ENCODE measurements around the gene BCL3. TPM values are rescaled to one million over a fixed set of nuclear protein-coding genes. Genes with fewer than 3 reads are reported as not detected.
"Not testable (repeated sequence)": the region's sequence is repeated elsewhere in the genome, so short reads cannot be mapped to it uniquely, and the experiment has no call there.

The BCL3 gene
- total and polyA plus RNA-seq, 7 experiments from 2014 or later = 3.3 to 107 (median 15.0) TPM

DNA sequence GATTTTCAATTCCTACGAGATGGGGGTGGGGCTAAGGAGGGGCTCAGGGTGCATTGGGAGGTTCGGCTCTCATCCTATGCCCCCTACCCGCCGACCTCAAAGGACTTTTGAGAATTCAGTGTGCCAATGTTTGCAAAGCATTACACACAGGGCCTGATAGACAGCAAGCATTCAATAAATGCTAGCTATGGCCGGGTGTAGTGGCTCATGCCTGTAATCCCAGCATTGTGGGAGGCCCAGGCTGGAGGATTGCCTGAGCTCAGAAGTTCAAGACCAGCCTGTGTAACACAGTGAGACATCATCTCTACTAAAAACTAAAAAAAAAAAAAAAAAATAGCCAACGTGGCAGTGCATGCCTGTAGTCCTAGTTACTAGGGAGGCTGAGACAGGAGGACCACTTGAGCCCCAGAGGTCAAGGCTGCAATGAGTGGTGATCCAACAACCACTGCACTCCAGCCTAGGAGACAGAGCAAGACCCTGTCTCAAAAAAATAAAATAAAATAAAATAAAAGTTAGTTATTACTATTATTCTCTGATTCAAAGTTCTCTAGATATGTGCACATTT is 27.2 kb downstream of the BCL3 start:
- no peak overlapping the region for H3K27ac ChIP-seq (ENCODE audit: low read depth, low read length)
- DNase-seq = no peak
- no peak overlapping the region for H3K4me3 Mint-ChIP-seq
- no peaks in the 10 kb centered on the region for H3K27me3 ChIP-seq (ENCODE audit: control insufficient read depth in 2 of 2, insufficient read depth in 2 of 2, low read length in 2 of 2)
- ATAC-seq = no peak
- H3K36me3 ChIP-seq (ENCODE audit: control insufficient read depth in 2 of 3, insufficient read depth in 3 of 3, low read length in 3 of 3) = no peaks in the 10 kb centered on the region
- no peaks in the 10 kb centered on the region for H3K9me3 Mint-ChIP-seq
- ChIA-PET POLR2A (no interaction called here), CTCF (interaction anchor here (1.0 to 9.7 kb wide), 2 partner anchors 52 to 69 kb away, joined by 3 to 295 read pairs; no protein-coding TSS in a partner anchor)
- H3K4me1 Mint-ChIP-seq = peaks cover 0 to 3% (median 2%) of the 10 kb centered on the region in 7 donors
- no peak overlapping the region for H3K27ac Mint-ChIP-seq
- intact Hi-C loops (cut with micrococcal nuclease) = no loop called here
- H3K4me1 ChIP-seq (ENCODE audit: control insufficient read depth in 2 of 2, insufficient read depth in 2 of 2, low read length in 2 of 2) = no peaks in the 10 kb centered on the region
- H3K27me3 Mint-ChIP-seq = peaks cover 0 to 3% (median 0%) of the 10 kb centered on the region in 5 donors
- no peaks in the 10 kb centered on the region for H3K36me3 Mint-ChIP-seq
- no peak overlapping the region for H3K4me3 ChIP-seq (ENCODE audit: low read length)
- no peaks in the 10 kb centered on the region for H3K9me3 ChIP-seq (ENCODE audit: control insufficient read depth in 2 of 3, low read length in 3 of 3)

DNA sequence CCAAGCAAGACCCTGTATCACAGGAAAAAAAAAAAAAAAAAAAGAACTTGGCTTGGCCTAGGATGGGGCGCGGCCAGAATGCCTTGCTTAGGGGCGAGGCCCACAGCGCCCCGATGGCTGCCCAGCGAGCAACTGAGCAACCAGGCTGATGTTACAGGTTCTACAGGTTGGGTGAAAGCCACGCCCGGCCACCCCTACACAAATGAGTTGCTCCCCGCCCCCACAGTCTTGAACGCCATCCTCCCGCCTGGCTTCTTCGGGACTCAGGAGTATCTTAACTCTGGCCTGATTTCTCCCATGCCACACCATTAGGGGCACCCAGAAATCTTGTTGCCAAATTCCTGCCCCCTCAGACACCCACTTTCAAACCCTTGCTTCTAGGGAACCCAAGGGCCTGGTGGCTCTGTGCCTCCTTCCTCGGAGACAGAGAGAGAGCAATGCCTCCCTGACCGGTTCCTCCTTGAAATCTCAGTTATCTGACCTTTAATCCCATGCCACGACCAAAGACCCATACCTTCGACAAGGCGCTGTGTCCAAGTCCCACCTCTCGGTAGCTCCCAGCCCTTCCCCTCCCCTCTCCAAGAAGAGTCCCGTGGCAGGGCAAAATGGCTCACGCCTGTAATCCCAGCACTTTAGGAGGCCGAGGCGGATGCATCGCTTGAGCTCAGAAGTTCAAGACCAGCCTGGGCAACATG is 28.0 kb downstream of the BCL3 start:
- Mint-ChIP-seq H3K36me3 (no peaks in the 10 kb centered on the region), H3K4me3 (no peak overlapping the region), H3K9me3 (no peaks in the 10 kb centered on the region), H3K27ac (no peak overlapping the region), H3K27me3 (peaks cover 0 to 3% (median 0%) of the 10 kb centered on the region in 5 donors), H3K4me1 (no peaks in the 10 kb centered on the region)
- Histone ChIP-seq H3K36me3 (ENCODE audit: control insufficient read depth in 2 of 3, insufficient read depth in 3 of 3, low read length in 3 of 3) (no peaks in the 10 kb centered on the region), H3K4me3 (ENCODE audit: low read length) (no peak overlapping the region), H3K9me3 (ENCODE audit: control insufficient read depth in 2 of 3, low read length in 3 of 3) (no peaks in the 10 kb centered on the region), H3K27me3 (ENCODE audit: control insufficient read depth in 2 of 2, insufficient read depth in 2 of 2, low read length in 2 of 2) (no peaks in the 10 kb centered on the region), H3K4me1 (ENCODE audit: control insufficient read depth in 2 of 2, insufficient read depth in 2 of 2, low read length in 2 of 2) (no peaks in the 10 kb centered on the region), H3K27ac (ENCODE audit: low read depth, low read length) (no peak overlapping the region)
- ATAC-seq = no peak
- ChIA-PET CTCF (no interaction called here), POLR2A (no interaction called here)
- intact Hi-C loops (cut with micrococcal nuclease) = no loop called here
- DNase-seq = no peak

DNA sequence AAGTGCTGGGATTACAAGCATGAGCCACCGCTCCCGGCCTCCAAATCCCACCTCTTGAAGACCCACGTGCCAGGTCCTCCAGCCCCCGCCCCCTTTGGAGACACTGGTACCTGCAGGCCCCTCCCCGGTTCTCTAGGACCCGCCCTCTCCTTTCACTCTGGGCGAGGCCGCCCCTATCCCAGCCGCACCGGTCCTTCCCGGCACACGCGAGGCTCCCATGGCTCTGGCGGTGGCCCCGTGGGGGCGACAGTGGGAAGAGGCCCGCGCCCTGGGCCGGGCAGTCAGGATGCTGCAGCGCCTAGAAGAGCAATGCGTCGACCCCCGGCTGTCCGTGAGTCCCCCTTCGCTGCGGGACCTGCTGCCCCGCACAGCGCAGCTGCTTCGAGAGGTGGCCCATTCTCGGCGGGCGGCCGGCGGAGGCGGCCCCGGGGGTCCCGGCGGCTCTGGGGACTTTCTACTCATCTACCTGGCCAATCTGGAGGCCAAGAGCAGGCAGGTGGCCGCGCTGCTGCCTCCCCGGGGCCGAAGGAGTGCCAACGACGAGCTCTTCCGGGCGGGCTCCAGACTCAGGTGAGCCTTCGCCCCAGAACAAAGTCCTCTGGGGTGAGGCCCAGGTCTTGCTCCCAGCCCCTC is 29.3 kb downstream of the BCL3 start, which contains the start of gene CBLC:
Gene CBLC (plus strand): TSS at position 176 of the 633 bp plus-strand sequence. CDS start 42 bp downstream, at position 218.
- Histone ChIP-seq H3K4me3 (ENCODE audit: low read length) (no peak within 1 kb of the TSS), H3K27me3 (ENCODE audit: control insufficient read depth in 2 of 2, insufficient read depth in 2 of 2, low read length in 2 of 2) (no peaks in the 10 kb centered on the region)

DNA sequence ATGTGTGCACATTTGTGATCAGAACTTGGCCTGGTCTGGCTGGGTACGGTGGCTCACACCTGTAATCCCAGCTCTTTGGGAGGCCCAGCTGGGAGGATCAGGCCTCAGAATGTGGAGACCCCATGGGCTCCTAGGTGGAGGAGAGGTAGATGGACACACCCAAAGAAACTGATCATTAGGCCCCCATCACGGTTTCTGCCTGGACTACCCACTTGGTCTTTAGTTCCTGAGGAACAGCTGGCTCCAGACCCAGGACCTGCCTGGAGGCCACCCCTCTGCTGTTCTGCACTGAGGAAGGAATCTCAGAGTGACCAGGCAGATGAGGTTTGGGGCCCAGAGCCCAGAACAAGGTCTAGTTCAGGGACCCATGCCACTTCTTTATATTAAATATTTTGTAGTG is 30.6 kb downstream of the BCL3 start:
- Histone ChIP-seq H3K27me3 (ENCODE audit: control insufficient read depth in 2 of 2, insufficient read depth in 2 of 2, low read length in 2 of 2) (no peaks in the 10 kb centered on the region), H3K36me3 (ENCODE audit: control insufficient read depth in 2 of 3, insufficient read depth in 3 of 3, low read length in 3 of 3) (no peaks in the 10 kb centered on the region), H3K9me3 (ENCODE audit: control insufficient read depth in 2 of 3, low read length in 3 of 3) (no peaks in the 10 kb centered on the region), H3K4me3 (ENCODE audit: low read length) (no peak overlapping the region), H3K4me1 (ENCODE audit: control insufficient read depth in 2 of 2, insufficient read depth in 2 of 2, low read length in 2 of 2) (no peaks in the 10 kb centered on the region), H3K27ac (ENCODE audit: low read depth, low read length) (no peak overlapping the region)
- Mint-ChIP-seq H3K4me3 (peak overlapping the region in 1 of 10 donors; percentile 27), H3K27ac (no peak overlapping the region), H3K27me3 (peaks cover 0 to under 1% (median 0%) of the 10 kb centered on the region in 5 donors), H3K36me3 (no peaks in the 10 kb centered on the region), H3K9me3 (no peaks in the 10 kb centered on the region), H3K4me1 (peaks cover 0 to 2% (median under 1%) of the 10 kb centered on the region in 7 donors)
- CTCF ChIA-PET = interaction anchor here (0.8 to 1.3 kb wide), 2 partner anchors 55 to 126 kb away, joined by 3 to 4 read pairs; no protein-coding TSS in a partner anchor
- POLR2A ChIA-PET = interaction anchor here (1.1 kb wide), 1 partner anchor 73 kb away, joined by 3 read pairs; no protein-coding TSS in a partner anchor
- intact Hi-C loops (cut with micrococcal nuclease) = no loop called here
- ATAC-seq (no peak), DNase-seq (no peak)

More for the DNA sequence above, 29.3 kb downstream of the BCL3 start, which contains the start of gene CBLC:
- ChIA-PET CTCF (interaction anchor here (1.3 kb wide), 1 partner anchor 54 kb away, joined by 3 read pairs; no protein-coding TSS in a partner anchor), POLR2A (no interaction called here)
- no peak for DNase-seq
- H3K4me1 ChIP-seq (ENCODE audit: control insufficient read depth in 2 of 2, insufficient read depth in 2 of 2, low read length in 2 of 2) = no peaks in the 10 kb centered on the region
- no peak within 1 kb of the TSS for H3K27ac ChIP-seq (ENCODE audit: low read depth, low read length)
- intact Hi-C loops (cut with micrococcal nuclease) = no loop called here
- Mint-ChIP-seq H3K9me3 (no peaks in the 10 kb centered on the region), H3K36me3 (no peaks in the 10 kb centered on the region), H3K27me3 (peaks cover 0 to 3% (median 0%) of the 10 kb centered on the region in 5 donors), H3K4me1 (no peaks in the 10 kb centered on the region), H3K27ac (no peak within 1 kb of the TSS), H3K4me3 (no peak within 1 kb of the TSS)
- no peak for ATAC-seq
- H3K36me3 ChIP-seq (ENCODE audit: control insufficient read depth in 2 of 3, insufficient read depth in 3 of 3, low read length in 3 of 3) = no peaks in the 10 kb centered on the region
- H3K9me3 ChIP-seq (ENCODE audit: control insufficient read depth in 2 of 3, low read length in 3 of 3) = no peaks in the 10 kb centered on the region

DNA sequence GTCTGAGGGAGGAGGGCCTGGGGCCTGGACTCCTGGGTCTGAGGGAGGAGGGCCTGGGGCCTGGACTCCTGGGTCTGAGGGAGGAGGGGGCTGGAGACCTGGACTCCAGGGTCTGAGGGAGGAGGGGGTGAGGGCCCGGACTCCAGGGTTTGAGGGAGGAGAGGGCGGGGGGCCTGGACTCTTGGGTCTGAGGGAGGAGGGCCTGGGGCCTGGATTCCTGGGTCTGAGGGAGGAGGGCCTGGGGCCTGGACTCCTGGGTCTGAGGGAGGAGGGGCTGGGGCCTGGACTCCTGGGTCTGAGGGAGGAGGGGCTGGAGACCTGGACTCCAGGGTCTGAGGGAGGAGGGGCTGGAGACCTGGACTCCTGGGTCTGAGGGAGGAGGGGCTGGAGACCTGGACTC is 33.2 kb downstream of the BCL3 start:
- H3K27me3 ChIP-seq (ENCODE audit: control insufficient read depth in 2 of 2, insufficient read depth in 2 of 2, low read length in 2 of 2); H3K4me3 Mint-ChIP-seq; ATAC-seq; H3K9me3 Mint-ChIP-seq; H3K4me1 ChIP-seq (ENCODE audit: control insufficient read depth in 2 of 2, insufficient read depth in 2 of 2, low read length in 2 of 2); H3K27ac Mint-ChIP-seq; H3K4me3 ChIP-seq (ENCODE audit: low read length); H3K36me3 ChIP-seq (ENCODE audit: control insufficient read depth in 2 of 3, insufficient read depth in 3 of 3, low read length in 3 of 3); H3K9me3 ChIP-seq (ENCODE audit: control insufficient read depth in 2 of 3, low read length in 3 of 3); DNase-seq; H3K4me1 Mint-ChIP-seq; H3K36me3 Mint-ChIP-seq; POLR2A ChIA-PET; CTCF ChIA-PET; H3K27ac ChIP-seq (ENCODE audit: low read depth, low read length); H3K27me3 Mint-ChIP-seq: not testable (repeated sequence)
- intact Hi-C loops (cut with micrococcal nuclease) = loop anchor here in 1 of 2 donors (10.0 kb wide), 1 partner anchor 553 kb away; no protein-coding TSS in a partner anchor

DNA sequence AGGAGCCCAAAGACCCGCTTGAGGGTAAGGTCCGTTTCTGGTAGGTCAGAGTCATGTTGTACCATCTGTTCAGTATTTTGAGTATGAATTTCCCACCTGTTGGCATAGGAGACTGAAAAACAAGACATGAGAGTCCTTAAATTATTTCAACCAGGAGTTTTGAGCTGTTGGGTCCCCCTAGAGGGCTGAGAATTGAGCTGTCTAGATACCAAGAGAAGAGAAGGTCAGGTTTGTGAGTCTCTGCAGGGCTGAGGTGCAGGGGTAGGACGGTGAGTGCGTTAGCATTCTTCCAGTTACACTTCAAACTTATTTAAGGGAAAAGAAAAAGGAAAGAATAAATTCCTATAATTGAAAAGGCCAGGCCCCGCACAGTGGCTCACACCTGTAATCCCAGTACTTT is 34.2 kb downstream of the BCL3 start:
- Histone ChIP-seq H3K27me3 (ENCODE audit: control insufficient read depth in 2 of 2, insufficient read depth in 2 of 2, low read length in 2 of 2) (no peaks in the 10 kb centered on the region), H3K4me1 (ENCODE audit: control insufficient read depth in 2 of 2, insufficient read depth in 2 of 2, low read length in 2 of 2) (no peaks in the 10 kb centered on the region), H3K9me3 (ENCODE audit: control insufficient read depth in 2 of 3, low read length in 3 of 3) (no peaks in the 10 kb centered on the region), H3K27ac (ENCODE audit: low read depth, low read length) (no peak overlapping the region), H3K4me3 (ENCODE audit: low read length) (no peak overlapping the region), H3K36me3 (ENCODE audit: control insufficient read depth in 2 of 3, insufficient read depth in 3 of 3, low read length in 3 of 3) (no peaks in the 10 kb centered on the region)
- H3K27ac Mint-ChIP-seq = no peak overlapping the region
- no peaks in the 10 kb centered on the region for H3K9me3 Mint-ChIP-seq
- POLR2A ChIA-PET = no interaction called here
- H3K4me1 Mint-ChIP-seq = peaks cover 0 to 7% (median 6%) of the 10 kb centered on the region in 7 donors
- no peak overlapping the region for H3K4me3 Mint-ChIP-seq
- CTCF ChIA-PET = no interaction called here
- ATAC-seq (no peak), DNase-seq (no peak)
- peaks cover 0 to 4% (median 0%) of the 10 kb centered on the region in 5 donors for H3K27me3 Mint-ChIP-seq
- H3K36me3 Mint-ChIP-seq = no peaks in the 10 kb centered on the region
- intact Hi-C loops (cut with micrococcal nuclease) = loop anchor here in 1 of 2 donors (10.0 kb wide), 1 partner anchor 552 kb away; no protein-coding TSS in a partner anchor

All from naive thymus-derived CD4-positive, alpha-beta T cell (primary cell).